ENCODE data around the gene DLG1. TPM values are rescaled to one million over a fixed set of nuclear protein-coding genes. Genes with fewer than 3 reads are reported as not detected.

The DLG1 gene
- total and polyA plus RNA-seq, 4 donors, result 12.7 to 51.2 (median 22.3) TPM

DNA sequence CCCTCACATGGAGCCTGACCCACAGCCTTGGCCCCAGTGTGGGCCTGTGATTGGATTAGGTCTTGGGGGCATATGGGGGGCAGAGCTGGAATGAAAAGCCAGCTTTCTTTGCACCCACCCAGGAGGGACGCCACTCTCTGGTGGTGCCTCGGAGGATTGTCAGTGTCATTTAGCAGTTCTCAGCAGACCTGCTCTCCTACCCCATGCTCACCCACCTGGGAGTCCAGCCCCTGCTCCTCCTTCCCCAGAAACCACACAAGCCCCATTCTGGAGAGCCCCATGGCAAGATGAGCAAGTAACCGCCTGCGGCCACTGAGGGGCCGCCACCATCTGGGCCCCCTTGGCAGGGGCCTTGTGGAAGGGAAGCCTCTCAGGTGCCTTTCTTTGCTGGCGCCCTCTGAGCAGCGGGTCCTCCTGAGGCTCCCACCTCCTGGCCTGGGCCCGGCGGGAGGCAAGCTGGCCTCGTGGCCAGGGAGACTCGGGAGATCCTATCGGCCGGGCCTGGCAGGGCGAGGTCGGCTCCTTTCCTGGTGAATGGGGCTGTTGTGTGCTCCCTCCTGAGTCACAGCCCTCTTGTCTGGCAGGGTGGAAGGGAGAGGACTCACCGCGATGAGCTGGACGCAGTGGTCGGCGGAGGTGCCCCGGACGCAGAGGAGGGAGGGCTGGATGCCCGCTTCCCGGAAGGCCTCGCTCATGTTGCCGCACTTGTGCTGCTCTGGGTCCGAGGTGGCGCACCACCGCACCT is 271.1 kb downstream of the DLG1 start:
- no peaks in the 10 kb centered on the region for H3K27me3 ChIP-seq (ENCODE audit: control insufficient read depth in 4 of 4, insufficient read depth in 4 of 4, low read length in 3 of 4)
- no peak overlapping the region for H3K9ac ChIP-seq (ENCODE audit: low read depth in 1 of 2, low read length in 2 of 2)
- H3K4me1 ChIP-seq (ENCODE audit: control insufficient read depth in 4 of 4, insufficient read depth in 4 of 4, low read length in 3 of 4), result peaks cover 0 to 10% (median 6%) of the 10 kb centered on the region in 4 donors
- WGBS, result 95% methylated on average over 29 of the region's 29 CpGs
- H3K27ac ChIP-seq (ENCODE audit: low read depth in 1 of 2, low read length in 2 of 2), result no peak overlapping the region
- H3K4me3 ChIP-seq (ENCODE audit: low read depth in 1 of 3, low read length in 3 of 3), result no peak overlapping the region
- TF ChIP-seq FOXA2 (IDR thresholded peaks at IDR 0.05) (no peak), HNF4A (conservative IDR thresholded peaks at IDR 0.05) (no peak), GABPA (IDR thresholded peaks at IDR 0.05 in 1 of 2, conservative IDR thresholded peaks at IDR 0.05 in 1 of 2) (no peak), RAD21 (IDR thresholded peaks at IDR 0.05) (no peak), YY1 (IDR thresholded peaks at IDR 0.05) (no peak), TAF1 (conservative IDR thresholded peaks at IDR 0.05) (no peak), SP1 (IDR thresholded peaks at IDR 0.05) (no peak), EGR1 (IDR thresholded peaks at IDR 0.05; ENCODE audit: low read depth in 2 of 2) (no peak), NR2F2 (IDR thresholded peaks at IDR 0.05) (no peak), FOXA1 (IDR thresholded peaks at IDR 0.05) (no peak), HNF4G (IDR thresholded peaks at IDR 0.05) (no peak), JUND (IDR thresholded peaks at IDR 0.05) (no peak), RXRA (IDR thresholded peaks at IDR 0.05) (no peak)
- TF ChIP-seq, protein P1, sequence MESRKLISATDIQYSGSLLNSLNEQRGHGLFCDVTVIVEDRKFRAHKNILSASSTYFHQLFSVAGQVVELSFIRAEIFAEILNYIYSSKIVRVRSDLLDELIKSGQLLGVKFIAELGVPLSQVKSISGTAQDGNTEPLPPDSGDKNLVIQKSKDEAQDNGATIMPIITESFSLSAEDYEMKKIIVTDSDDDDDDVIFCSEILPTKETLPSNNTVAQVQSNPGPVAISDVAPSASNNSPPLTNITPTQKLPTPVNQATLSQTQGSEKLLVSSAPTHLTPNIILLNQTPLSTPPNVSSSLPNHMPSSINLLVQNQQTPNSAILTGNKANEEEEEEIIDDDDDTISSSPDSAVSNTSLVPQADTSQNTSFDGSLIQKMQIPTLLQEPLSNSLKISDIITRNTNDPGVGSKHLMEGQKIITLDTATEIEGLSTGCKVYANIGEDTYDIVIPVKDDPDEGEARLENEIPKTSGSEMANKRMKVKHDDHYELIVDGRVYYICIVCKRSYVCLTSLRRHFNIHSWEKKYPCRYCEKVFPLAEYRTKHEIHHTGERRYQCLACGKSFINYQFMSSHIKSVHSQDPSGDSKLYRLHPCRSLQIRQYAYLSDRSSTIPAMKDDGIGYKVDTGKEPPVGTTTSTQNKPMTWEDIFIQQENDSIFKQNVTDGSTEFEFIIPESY (IDR thresholded peaks at IDR 0.05), result no peak
- TF ChIP-seq, protein P2, sequence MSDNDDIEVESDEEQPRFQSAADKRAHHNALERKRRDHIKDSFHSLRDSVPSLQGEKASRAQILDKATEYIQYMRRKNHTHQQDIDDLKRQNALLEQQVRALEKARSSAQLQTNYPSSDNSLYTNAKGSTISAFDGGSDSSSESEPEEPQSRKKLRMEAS (IDR thresholded peaks at IDR 0.05), result no peak
- TF ChIP-seq, protein P3, sequence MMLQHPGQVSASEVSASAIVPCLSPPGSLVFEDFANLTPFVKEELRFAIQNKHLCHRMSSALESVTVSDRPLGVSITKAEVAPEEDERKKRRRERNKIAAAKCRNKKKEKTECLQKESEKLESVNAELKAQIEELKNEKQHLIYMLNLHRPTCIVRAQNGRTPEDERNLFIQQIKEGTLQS (IDR thresholded peaks at IDR 0.05), result no peak
- TF ChIP-seq, protein P4, sequence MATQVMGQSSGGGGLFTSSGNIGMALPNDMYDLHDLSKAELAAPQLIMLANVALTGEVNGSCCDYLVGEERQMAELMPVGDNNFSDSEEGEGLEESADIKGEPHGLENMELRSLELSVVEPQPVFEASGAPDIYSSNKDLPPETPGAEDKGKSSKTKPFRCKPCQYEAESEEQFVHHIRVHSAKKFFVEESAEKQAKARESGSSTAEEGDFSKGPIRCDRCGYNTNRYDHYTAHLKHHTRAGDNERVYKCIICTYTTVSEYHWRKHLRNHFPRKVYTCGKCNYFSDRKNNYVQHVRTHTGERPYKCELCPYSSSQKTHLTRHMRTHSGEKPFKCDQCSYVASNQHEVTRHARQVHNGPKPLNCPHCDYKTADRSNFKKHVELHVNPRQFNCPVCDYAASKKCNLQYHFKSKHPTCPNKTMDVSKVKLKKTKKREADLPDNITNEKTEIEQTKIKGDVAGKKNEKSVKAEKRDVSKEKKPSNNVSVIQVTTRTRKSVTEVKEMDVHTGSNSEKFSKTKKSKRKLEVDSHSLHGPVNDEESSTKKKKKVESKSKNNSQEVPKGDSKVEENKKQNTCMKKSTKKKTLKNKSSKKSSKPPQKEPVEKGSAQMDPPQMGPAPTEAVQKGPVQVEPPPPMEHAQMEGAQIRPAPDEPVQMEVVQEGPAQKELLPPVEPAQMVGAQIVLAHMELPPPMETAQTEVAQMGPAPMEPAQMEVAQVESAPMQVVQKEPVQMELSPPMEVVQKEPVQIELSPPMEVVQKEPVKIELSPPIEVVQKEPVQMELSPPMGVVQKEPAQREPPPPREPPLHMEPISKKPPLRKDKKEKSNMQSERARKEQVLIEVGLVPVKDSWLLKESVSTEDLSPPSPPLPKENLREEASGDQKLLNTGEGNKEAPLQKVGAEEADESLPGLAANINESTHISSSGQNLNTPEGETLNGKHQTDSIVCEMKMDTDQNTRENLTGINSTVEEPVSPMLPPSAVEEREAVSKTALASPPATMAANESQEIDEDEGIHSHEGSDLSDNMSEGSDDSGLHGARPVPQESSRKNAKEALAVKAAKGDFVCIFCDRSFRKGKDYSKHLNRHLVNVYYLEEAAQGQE (IDR thresholded peaks at IDR 0.05), result no peak
- TF ChIP-seq, protein P5, sequence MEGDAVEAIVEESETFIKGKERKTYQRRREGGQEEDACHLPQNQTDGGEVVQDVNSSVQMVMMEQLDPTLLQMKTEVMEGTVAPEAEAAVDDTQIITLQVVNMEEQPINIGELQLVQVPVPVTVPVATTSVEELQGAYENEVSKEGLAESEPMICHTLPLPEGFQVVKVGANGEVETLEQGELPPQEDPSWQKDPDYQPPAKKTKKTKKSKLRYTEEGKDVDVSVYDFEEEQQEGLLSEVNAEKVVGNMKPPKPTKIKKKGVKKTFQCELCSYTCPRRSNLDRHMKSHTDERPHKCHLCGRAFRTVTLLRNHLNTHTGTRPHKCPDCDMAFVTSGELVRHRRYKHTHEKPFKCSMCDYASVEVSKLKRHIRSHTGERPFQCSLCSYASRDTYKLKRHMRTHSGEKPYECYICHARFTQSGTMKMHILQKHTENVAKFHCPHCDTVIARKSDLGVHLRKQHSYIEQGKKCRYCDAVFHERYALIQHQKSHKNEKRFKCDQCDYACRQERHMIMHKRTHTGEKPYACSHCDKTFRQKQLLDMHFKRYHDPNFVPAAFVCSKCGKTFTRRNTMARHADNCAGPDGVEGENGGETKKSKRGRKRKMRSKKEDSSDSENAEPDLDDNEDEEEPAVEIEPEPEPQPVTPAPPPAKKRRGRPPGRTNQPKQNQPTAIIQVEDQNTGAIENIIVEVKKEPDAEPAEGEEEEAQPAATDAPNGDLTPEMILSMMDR (IDR thresholded peaks at IDR 0.05; ENCODE audit: low read depth, low read length, missing input control), result no peak
- H3K36me3 ChIP-seq (ENCODE audit: control insufficient read depth in 4 of 4, insufficient read depth in 3 of 4, low read depth in 1 of 4, low read length in 3 of 4), result no peaks in the 10 kb centered on the region
- H3K9me3 ChIP-seq (ENCODE audit: control insufficient read depth in 4 of 4, low read length in 3 of 4), result no peaks in the 10 kb centered on the region
- DNase-seq (ENCODE audit: low spot score), result no peak

Data from liver (tissue), 9 donors.